Embryonic facial prominence (tissue), 1 donor: Measurements from ENCODE around the gene RUSC1.
"Not testable (repeated sequence)": the region's sequence is repeated elsewhere in the genome, so short reads cannot be mapped to it uniquely, and the experiment has no call there.

ENCODE experiments used
- DNase-seq: peaks from one replicate; pipeline ENCODE4 v3.0.0-alpha.2; 2016; ENCODE audit errors: extremely low spot score

Gene RUSC1

DNA sequence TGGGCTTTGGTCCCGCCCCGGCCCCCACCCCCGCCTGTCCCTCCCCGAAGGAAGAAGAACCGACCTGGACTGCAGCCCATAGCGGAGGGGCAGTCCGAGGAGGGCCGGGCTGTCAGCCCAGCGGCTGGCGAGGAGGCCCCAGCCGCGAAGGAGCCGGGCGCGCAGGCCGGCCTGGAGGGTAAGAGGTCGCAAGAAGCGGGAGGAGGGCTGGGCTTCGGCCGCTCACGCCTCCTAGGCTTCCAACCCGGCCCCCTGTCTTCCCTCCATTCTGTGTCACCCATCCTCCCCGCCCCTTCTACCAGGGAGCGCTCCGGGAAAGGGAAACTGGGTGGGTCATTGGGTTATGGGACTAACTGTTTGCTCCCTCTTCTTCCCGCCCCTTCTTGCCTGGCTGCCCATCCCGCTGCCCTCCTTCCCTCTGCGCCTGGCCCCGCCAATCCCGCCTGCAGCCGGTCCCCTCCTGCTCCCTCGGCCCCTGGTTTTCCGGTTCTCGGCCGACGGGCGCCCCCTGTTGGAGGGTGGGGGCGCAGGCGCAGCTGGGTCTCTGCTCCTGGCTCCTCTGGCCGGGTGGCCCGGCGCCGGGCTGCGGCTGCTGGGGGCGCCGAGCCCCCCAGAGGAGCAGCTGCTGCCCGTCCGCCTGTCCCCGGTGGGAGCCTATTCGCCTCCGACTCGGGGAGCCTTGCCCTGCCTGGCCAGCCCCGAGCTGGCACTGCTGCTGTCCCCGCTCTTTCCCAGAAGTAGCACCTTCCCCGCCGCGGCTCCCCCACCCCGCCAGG, 2.4 kb downstream of the RUSC1 start:
- peak; percentile 71 for DNase-seq

DNA sequence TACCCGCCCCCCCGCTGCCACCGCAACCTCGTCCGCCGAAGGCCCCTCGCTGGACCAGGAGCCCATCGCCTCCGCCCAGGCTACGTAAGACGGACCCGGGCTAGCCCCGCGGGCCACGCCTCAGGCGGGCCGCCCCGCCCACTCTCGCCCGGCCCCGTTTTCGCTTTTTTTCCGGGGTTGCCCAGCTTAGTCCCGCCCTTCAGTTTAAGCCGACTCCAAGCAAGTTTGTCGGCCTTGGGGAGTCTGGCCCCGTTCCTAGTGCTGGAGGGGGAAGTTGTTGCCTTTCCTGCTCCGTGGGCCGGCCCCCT, 3.0 kb downstream of the RUSC1 start:
- peak; percentile 36 for DNase-seq

DNA sequence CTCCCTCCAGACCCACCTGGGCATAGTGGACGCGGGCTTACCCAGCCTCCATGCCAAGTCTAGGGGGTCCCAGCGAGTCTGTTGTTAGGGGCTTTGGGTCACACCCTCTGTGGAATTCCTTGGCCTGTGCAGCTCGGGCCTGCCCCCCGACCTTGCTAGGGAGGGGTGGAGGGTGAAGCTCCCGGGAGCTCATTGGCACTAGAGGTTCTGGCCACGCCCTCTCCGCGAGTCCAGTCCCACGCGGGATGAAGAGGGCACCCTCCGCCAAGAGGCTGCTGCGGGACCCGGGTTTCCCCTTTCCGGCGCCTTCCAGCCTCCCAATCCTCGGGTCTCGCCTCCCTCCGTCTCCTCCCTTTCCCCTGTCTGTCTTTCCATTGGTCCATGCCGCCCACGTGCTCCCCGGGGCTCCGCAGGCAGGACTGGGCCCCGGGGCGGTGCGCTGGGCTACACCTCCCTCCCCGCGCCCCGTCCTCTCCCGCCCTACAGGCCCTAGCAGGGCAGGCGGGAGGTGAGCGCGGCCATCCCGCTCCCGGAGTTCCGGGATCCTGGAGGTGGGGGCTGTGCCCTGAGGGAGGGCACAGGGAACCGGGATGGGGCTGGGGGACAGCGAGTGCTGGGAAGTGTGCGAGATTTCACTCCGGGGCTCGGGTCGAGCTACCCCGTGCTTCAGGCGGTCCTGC, 3.5 kb downstream of the RUSC1 start:
- peak; percentile 89 for DNase-seq

DNA sequence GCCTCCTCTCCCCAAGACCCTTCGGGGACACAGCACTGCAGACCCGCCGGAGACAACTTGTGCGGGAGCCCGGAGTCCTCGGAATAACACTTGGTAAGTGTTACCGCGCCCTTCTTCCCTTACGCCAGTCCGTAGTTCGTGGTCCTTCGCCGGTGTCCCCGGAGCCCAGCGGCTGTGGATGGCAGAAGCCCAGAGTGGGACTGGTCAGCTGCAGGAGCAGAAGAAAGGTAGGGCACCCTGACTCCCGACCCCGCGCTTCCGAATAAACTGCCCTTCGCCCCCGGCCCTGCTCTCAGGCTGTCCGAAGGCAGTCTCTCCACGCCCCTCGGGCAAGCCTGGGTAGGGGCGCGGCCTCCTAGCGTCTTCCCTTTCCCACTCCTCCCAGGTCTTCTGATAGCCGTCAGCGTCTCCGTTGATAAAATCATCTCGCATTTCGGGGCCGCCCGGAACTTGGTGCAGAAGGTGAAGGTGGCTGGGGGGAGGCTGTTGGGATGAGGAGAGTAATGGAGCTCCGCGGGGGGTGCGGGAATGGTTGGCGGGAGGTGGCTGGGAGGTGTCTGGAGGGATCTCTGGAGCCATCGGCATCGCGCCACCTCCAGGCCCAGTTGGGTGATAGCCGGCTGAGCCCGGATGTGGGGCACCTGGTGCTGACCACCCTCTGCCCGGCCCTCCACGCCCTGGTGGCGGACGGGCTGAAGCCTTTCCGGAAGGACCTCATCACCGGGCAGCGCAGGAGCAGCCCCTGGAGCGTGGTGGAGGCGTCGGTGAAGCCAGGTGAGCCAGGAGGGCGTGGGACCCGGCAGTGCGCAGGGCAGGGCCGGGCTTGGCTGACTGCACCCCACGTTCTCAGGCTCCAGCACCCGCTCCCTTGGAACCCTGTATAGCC, 4.3 kb downstream of the RUSC1 start:
- DNase-seq: no peak

DNA sequence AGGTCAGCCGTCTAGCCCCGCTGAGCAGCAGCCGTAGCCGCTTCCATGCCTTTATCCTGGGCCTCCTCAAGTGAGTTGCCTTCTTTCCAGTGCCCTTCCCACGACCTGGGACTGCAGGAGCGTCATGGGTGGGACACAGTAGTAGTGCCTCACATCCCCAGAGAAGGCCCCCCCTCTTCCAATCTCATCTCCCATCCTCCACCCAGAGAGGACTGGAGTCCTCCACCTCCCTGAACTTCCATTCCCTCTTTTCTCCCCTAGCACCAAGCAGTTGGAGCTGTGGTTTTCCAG, 4.9 kb downstream of the RUSC1 start:
- DNase-seq: no peak

DNA sequence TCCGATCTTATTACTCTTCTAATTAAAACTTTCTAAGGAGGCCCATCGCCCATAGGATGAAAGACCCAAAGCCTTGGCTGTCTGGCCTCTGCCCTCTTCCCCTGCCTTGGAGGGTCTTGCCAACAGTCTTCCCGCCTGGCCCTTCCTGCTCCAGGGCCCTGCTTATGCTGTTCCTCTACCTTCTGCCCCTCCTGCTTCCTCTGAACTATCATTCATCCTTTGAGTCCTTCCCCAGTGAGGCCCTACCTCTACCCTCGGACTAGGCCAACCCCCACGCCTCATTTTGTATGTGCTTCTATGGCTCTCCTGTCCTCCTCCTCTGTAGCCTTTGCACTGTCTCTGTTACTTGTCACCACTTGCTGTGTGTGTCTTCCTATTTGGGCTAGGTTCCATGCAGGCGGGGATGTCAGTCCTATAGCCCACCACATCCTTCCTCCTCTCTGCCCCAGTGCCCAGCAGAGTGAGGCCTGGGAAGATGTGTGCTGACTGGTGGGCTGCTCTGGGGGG, 5.4 kb downstream of the RUSC1 start:
- no peak for DNase-seq

DNA sequence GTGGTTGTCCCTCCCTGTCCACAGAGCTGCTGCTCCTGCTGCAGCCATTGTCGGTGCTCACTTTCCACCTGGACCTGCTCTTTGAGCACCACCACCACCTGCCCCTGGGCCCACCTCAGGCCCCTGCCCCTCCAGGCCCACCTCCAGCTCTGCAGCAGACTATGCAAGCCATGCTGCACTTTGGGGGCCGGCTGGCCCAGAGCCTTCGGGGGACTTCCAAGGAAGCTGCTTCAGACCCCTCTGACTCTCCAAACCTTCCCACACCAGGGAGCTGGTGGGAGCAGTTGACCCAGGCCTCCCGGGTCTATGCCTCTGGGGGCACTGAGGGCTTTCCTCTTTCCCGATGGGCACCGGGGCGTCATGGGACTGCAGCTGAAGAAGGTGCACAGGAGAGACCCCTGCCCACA, 5.9 kb downstream of the RUSC1 start:
- DNase-seq: no peak

DNA sequence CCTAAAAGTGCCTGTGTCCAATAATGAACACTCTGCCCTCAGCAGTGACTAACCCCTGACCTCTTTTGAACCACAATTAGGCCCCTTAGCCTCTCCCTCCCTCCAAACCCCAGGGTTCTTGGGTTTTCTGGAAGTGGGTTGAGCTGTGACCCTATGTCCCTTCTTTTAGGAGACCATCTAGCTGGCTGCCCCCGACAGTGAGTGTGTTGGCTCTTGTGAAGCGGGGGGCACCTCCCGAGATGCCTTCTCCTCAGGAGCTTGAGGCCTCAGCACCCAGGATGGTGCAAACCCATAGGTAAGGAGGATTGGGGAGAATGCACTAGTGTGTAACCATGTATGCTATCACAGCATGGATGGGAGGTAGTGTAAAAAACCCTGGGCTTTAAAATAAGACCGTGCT, 7.3 kb downstream of the RUSC1 start:
- DNase-seq: no peak

DNA sequence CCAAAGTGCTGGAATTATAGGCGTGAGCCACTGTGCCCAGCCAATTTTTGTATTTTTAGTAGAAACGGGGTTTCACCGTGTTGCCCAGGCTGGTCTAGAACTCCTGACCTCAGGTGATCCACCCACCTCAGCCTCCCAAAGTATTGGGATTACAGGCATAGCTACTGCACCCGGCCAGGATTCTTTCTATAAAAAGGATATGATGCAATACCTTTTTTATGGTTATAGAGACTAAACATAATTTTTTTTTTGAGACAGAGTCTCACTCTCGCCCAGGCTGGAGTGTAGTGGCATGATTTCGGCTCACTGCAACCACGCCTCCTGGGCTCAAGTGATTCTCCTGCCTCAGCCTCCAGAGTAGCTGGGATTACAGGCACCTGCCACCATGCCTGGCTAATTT, 8.2 kb downstream of the RUSC1 start:
- DNase-seq: not testable (repeated sequence)

DNA sequence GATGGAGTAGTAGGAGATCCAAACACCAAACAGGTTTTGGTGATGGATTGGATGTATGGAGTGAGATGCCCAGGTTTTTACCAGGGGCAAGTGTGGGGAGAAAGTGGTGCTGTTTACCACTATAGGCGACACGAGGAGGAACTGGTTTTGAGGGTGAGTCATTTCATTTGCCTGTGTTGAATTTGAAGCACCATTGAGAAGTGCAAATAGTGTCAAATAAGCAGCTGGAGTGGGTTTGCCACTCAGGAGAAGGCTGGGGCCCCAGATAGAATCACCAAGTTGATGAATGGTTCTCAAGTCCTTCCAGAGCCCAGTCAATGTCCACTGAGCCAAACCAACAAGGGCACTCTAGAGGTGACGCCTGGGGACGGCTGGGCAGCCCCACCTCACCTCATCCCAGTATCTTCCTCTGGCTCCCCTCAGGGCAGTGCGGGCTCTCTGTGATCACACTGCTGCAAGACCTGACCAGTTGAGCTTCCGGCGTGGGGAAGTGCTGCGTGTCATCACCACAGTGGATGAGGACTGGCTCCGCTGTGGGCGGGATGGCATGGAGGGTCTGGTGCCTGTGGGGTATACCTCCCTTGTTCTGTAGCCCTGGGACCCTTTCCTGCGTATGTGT, 9.4 kb downstream of the RUSC1 start:
- DNase-seq: no peak

DNA sequence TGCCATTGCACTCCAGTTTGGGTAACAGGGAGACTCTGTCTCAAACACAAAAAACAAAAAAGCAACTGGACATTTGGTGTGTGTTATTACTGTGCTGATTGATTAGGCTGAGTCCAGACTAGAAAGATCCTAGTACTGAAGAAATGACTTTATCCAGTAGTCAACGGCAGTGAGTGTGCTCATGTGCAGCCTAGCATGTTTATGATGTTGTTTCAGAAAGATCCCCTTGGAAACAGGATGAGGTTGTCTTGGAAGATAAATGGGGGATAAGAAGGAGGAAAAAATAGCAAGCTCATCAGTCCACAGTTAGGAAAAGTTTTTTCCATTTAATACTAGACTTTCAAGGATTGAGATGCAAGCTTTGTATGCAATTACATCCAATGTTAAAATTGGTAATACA, 14.3 kb downstream of the RUSC1 start:
- DNase-seq: no peak

DNA sequence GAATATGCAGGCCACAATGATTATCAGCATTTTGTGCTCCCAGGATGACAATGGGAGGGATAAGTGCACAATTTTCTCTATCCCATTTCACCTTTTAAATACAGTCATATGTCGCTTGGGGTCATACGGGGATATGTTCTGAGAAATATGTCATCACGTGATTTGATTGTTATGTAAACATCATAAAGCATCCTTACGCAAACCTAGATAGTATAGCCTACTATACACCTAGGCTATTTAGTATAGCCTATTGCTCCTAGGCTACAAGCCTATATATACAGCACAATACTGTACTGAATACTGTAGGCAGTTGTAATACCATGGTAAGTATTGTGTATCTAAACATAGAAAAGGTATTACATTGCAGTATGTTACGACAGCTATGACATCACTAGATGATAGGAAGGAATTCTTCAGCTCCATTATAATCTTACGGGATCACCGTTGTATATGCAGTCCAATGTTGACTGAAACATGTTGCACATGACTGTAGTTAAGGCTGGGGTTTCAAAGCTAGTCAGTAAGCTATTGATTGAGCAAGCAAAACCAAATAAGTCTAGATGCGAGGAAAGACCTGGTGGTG, 18.9 kb downstream of the RUSC1 start:
- no peak for DNase-seq

DNA sequence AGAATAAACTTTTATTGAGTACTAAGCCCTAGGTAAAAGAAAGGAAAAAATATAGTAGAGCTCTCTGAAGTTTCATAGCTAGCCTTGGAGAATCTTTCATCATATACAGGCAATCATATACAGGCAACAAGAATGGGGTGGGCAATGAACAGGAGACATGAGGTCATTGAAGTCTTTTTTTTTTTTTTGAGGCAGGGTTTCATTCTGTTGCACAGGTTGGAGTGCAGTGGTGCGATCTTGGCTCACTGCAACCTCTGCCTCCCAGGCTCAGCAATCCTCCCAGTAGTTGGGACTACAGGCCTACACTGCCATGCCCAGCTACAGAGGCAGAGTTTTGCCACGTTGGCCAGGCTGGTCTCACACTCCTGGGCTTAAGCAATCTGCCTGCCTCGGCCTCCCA, 22.1 kb downstream of the RUSC1 start:
- DNase-seq: no peak

DNA sequence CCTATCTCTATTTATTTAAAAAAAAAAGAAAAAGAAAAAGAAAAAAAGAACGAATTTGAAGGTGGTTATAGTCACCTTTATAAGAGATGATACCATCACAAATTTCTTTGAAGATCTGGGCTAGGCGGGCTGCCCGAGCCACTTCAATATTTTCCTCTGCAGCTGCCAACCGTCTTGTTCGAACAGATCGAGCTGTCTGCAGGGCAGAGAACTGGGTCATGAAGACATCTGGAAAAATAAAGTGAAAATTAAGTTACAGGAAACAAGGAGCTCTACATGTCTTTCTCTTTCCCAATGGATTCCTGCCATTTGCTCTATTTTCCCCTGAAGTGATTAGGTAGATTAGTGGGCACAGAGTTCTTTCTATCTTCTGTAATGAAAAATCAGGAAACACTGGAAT, 31.9 kb downstream of the RUSC1 start:
- DNase-seq: no peak

DNA sequence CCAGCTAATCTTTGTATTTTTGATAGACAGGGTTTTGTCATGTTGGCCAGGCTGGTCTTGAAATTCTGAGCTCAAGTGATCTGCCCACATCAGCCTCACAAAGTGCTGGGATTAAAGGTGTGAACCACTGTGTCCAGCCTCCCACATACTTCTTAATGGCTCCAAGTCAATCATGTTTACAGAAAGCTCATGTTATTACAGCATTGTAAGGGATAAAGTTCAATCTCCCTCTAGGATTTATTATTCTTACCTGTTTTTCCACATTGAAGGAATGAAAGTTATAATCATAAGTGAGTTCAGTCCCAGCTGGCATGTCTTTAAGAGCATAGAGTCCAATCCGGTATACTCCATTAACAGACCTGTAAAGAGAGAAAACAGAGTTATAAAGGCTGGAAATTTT, 39.4 kb downstream of the RUSC1 start:
- DNase-seq: no peak

DNA sequence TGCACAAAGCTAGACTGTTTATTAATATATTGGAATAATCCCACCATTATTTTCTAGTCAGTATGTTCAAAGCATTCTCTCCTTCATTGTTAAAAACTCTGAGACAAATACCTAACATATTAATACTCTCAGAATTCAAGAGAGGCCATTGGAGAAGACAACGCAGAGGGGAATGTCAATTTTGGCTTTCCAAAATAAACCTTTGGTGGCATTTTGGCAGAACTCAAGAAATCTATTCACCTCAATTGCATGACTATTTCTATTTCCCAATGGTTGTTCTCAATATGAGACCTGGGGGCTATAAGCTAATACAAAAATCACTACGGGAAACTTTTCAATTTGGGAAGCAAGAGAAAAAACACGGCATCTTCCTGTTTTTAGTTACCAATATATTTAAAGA, 58.5 kb downstream of the RUSC1 start:
- DNase-seq: no peak

DNA sequence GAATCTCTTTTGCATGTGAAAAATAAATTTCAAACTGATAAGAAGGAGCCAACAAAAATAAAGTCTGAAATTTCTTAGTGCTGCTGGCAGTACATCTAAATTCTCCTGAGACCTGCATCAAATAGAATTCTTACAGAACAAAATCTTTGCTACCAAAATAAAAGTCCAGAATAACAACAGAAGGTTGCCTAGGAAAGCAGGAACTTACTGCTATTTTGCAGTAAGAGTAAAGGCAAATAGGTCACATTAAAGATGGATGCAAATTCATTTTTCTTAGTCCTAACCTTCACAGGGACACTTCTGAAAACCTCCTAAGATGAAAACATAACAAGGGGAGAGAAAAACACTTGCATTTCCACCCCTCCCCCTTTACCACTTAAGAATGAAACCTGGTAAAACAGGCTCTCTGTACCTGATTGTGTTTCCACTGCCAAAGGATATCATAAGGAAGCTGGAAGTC, 59.0 kb downstream of the RUSC1 start:
- peak; percentile 64 for DNase-seq
